HepG2 (cell line): ENCODE data around the gene DGUOK. TPM values are rescaled to one million over a fixed set of nuclear protein-coding genes. Genes with fewer than 3 reads are reported as not detected.

Experiments
- ARID4A ChIP-seq: sonication (generic); formaldehyde crosslinking; IDR thresholded peaks from 2 replicates; pipeline ENCODE4 v1.5.0; 2020; ENCODE audit warnings: mild to moderate bottlenecking, missing genetic modification reagents, borderline replicate concordance
- CCDC6 ChIP-seq: sonication (generic); formaldehyde crosslinking; IDR thresholded peaks from 2 replicates; pipeline ENCODE4 v1.8.1; 2022; ENCODE audit warnings: mild to moderate bottlenecking, missing genetic modification reagents, moderate library complexity
- CERS6 ChIP-seq: sonication (generic); formaldehyde crosslinking; IDR thresholded peaks from 2 replicates; pipeline ENCODE4 v1.5.0; 2020; ENCODE audit warnings: missing genetic modification reagents
- FOXM1 ChIP-seq: sonication (generic); formaldehyde crosslinking; IDR thresholded peaks from 2 replicates; pipeline ENCODE4 v1.5.0; 2020; ENCODE audit warnings: missing genetic modification reagents
- IRF9 ChIP-seq: sonication (generic); formaldehyde crosslinking; IDR thresholded peaks from 2 replicates; pipeline ENCODE4 v1.8.0; 2022; ENCODE audit warnings: missing genetic modification reagents, mild to moderate bottlenecking, borderline replicate concordance
- KMT2B ChIP-seq: IDR thresholded peaks from 2 replicates; pipeline ENCODE4 v1.6.1; 2016; ENCODE audit warnings: missing genetic modification reagents, missing compliant biosample characterization
- MBD4 ChIP-seq: IDR thresholded peaks from 2 replicates; pipeline ENCODE4 v1.6.1; 2012; ENCODE audit warnings: low read length, inconsistent platforms, borderline replicate concordance
- MEF2D ChIP-seq: sonication (generic); formaldehyde crosslinking; IDR thresholded peaks from 2 replicates; pipeline ENCODE4 v1.5.1; 2020; ENCODE audit warnings: mild to moderate bottlenecking, missing genetic modification reagents
- NFKB2 ChIP-seq: sonication (generic); formaldehyde crosslinking; IDR thresholded peaks from 2 replicates; pipeline ENCODE4 v1.4.0; 2020; ENCODE audit warnings: missing genetic modification reagents, borderline replicate concordance
- ONECUT2 ChIP-seq: sonication (generic); formaldehyde crosslinking; IDR thresholded peaks from 2 replicates; pipeline ENCODE4 v1.4.0; 2020; ENCODE audit warnings: missing genetic modification reagents
- PAXIP1 ChIP-seq: sonication (generic); formaldehyde crosslinking; conservative IDR thresholded peaks from 2 replicates; pipeline ENCODE4 v1.4.0; 2020; ENCODE audit warnings: mild to moderate bottlenecking, missing genetic modification reagents, moderate library complexity
- RFX3 ChIP-seq: IDR thresholded peaks from 2 replicates; pipeline ENCODE4 v1.6.1; 2016; ENCODE audit warnings: missing biosample characterization, missing genetic modification reagents
- SP5 ChIP-seq: IDR thresholded peaks from 2 replicates; pipeline ENCODE4 v1.6.1; 2016; ENCODE audit warnings: low read depth, borderline replicate concordance
- SSRP1 ChIP-seq: IDR thresholded peaks from 2 replicates; pipeline ENCODE4 v1.6.1; 2016; ENCODE audit warnings: control low read depth
- ZNF552 ChIP-seq: sonication (generic); formaldehyde crosslinking; IDR thresholded peaks from 2 replicates; pipeline ENCODE4 v1.9.0; 2022; ENCODE audit warnings: missing genetic modification reagents, mild to moderate bottlenecking, borderline replicate concordance
- ZNF7 ChIP-seq: IDR thresholded peaks from 2 replicates; pipeline ENCODE4 v1.6.1; 2016; ENCODE audit warnings: missing biosample characterization, missing genetic modification reagents
- ZNF772 ChIP-seq: sonication (generic); formaldehyde crosslinking; IDR thresholded peaks from 2 replicates; pipeline ENCODE4 v1.5.0; 2020; ENCODE audit warnings: mild to moderate bottlenecking, missing genetic modification reagents
- polyA plus RNA-seq, 8 experiments: library from polyadenylated mRNA; depleted of rRNA in 3 of 8; stranded (reverse) in 7 of 8; unstranded in 1 of 8; fragments of >200 nt; fragmentation: Illumina TruSeq in 4 of 8; extraction: Trizol in 4 of 8; gene quantifications; 2 replicates each; pipeline versions ENCODE4 v1.2.1 to v1.2.3, GENCODE V29; 2011 to 2016; ENCODE audit warnings: low read depth in 4 of 8, missing spikeins in 1 of 8, mixed read lengths in 1 of 8; ENCODE audit not compliant: insufficient read depth in 1 of 8
- total RNA-seq, 5 experiments: library from RNA; depleted of rRNA; stranded (reverse); fragments of >200 nt; fragmentation: Illumina TruSeq; extraction: Trizol; gene quantifications; 2 replicates each; pipeline ENCODE4 v1.2.3, GENCODE V29; 2016; ENCODE audit warnings: low read depth in 1 of 5

DGUOK gene
- total and polyA plus RNA-seq, 2 of the 13 experiments (the other 11 are each of a cell fraction or from before 2014, with no cell fraction given), result 105 to 137 TPM

GRCh38 chr2:73984203-73984921, 57.7 kb downstream of the DGUOK start, which contains the start of gene TET3 (continued):
- TF ChIP-seq ARID4A (CRISPR knock-in tag) (peak; percentile 62; the same call in 1 of the 2 replicates), ONECUT2 (CRISPR knock-in tag) (no peak), CERS6 (CRISPR knock-in tag) (no peak), SSRP1 (CRISPR knock-in tag) (peak; percentile 81; the same call in 1 of the 2 replicates), MBD4 (no peak), CCDC6 (no peak), NFKB2 (CRISPR knock-in tag) (peak; percentile 66; the same call in 1 of the 2 replicates), KMT2B (no peak), RFX3 (no peak), FOXM1 (peak; percentile 13; the same call in 1 of the 2 replicates), IRF9 (CRISPR knock-in tag) (0 out of 2 replicates have a peak, but pooled peaks have one; percentile 61), ZNF772 (CRISPR knock-in tag) (peak; percentile 74; the same call in 1 of the 2 replicates), ZNF552 (CRISPR knock-in tag) (peak; percentile 27; the same call in 1 of the 2 replicates), PAXIP1 (CRISPR knock-in tag) (peak; percentile 49), ZNF7 (CRISPR knock-in tag) (no peak), MEF2D (CRISPR knock-in tag) (no peak), SP5 (CRISPR knock-in tag) (no peak)
